Measurements from ENCODE around the gene UBAP1L.

The UBAP1L gene

GRCh38 chr15:65052956-65053355 is 62.0 kb downstream of the UBAP1L start:
- TF ChIP-seq FOXM1 (IDR thresholded peaks at IDR 0.05; ENCODE audit: borderline replicate concordance, low read depth) (no peak), RAD21 (IDR thresholded peaks at IDR 0.05; ENCODE audit: low read depth) (no peak), EP300 (IDR thresholded peaks at IDR 0.05; ENCODE audit: borderline replicate concordance) (no peak), TAF1 (IDR thresholded peaks at IDR 0.05; ENCODE audit: low read depth) (no peak), YY1 (IDR thresholded peaks at IDR 0.05; ENCODE audit: low read depth) (no peak), ZBTB7A (IDR thresholded peaks at IDR 0.05; ENCODE audit: low read depth) (no peak), USF1 (IDR thresholded peaks at IDR 0.05) (no peak), EGR1 (IDR thresholded peaks at IDR 0.05) (no peak), CREB1 (IDR thresholded peaks at IDR 0.05; ENCODE audit: low read depth) (no peak), MAX (IDR thresholded peaks at IDR 0.05) (no peak), CEBPB (IDR thresholded peaks at IDR 0.05) (no peak), NFIC (IDR thresholded peaks at IDR 0.05) (no peak), TCF12 (IDR thresholded peaks at IDR 0.05; ENCODE audit: low read depth) (no peak)
- TF ChIP-seq, protein P1, sequence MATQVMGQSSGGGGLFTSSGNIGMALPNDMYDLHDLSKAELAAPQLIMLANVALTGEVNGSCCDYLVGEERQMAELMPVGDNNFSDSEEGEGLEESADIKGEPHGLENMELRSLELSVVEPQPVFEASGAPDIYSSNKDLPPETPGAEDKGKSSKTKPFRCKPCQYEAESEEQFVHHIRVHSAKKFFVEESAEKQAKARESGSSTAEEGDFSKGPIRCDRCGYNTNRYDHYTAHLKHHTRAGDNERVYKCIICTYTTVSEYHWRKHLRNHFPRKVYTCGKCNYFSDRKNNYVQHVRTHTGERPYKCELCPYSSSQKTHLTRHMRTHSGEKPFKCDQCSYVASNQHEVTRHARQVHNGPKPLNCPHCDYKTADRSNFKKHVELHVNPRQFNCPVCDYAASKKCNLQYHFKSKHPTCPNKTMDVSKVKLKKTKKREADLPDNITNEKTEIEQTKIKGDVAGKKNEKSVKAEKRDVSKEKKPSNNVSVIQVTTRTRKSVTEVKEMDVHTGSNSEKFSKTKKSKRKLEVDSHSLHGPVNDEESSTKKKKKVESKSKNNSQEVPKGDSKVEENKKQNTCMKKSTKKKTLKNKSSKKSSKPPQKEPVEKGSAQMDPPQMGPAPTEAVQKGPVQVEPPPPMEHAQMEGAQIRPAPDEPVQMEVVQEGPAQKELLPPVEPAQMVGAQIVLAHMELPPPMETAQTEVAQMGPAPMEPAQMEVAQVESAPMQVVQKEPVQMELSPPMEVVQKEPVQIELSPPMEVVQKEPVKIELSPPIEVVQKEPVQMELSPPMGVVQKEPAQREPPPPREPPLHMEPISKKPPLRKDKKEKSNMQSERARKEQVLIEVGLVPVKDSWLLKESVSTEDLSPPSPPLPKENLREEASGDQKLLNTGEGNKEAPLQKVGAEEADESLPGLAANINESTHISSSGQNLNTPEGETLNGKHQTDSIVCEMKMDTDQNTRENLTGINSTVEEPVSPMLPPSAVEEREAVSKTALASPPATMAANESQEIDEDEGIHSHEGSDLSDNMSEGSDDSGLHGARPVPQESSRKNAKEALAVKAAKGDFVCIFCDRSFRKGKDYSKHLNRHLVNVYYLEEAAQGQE (IDR thresholded peaks at IDR 0.05; ENCODE audit: low read depth) = no peak

GRCh38 chr15:65051266-65051665 is 63.7 kb downstream of the UBAP1L start:
- TF ChIP-seq YY1 (IDR thresholded peaks at IDR 0.05; ENCODE audit: low read depth) (no peak), EGR1 (IDR thresholded peaks at IDR 0.05) (no peak), FOXM1 (IDR thresholded peaks at IDR 0.05; ENCODE audit: borderline replicate concordance, low read depth) (no peak), RAD21 (IDR thresholded peaks at IDR 0.05; ENCODE audit: low read depth) (no peak), TAF1 (IDR thresholded peaks at IDR 0.05; ENCODE audit: low read depth) (no peak), TCF12 (IDR thresholded peaks at IDR 0.05; ENCODE audit: low read depth) (no peak), CREB1 (IDR thresholded peaks at IDR 0.05; ENCODE audit: low read depth) (no peak), MAX (IDR thresholded peaks at IDR 0.05) (no peak), TEAD4 (IDR thresholded peaks at IDR 0.05) (no peak), ZBTB7A (IDR thresholded peaks at IDR 0.05; ENCODE audit: low read depth) (no peak), CEBPB (IDR thresholded peaks at IDR 0.05) (no peak), NFIC (IDR thresholded peaks at IDR 0.05) (no peak), USF1 (IDR thresholded peaks at IDR 0.05) (no peak), EP300 (IDR thresholded peaks at IDR 0.05; ENCODE audit: borderline replicate concordance) (no peak)
- TF ChIP-seq, protein P1 (IDR thresholded peaks at IDR 0.05; ENCODE audit: low read depth) = no peak

- TF ChIP-seq CEBPB (IDR thresholded peaks at IDR 0.05) = no peak
Observed at GRCh38 chr15:65050270-65050669, 64.7 kb downstream of the UBAP1L start.

DNA sequence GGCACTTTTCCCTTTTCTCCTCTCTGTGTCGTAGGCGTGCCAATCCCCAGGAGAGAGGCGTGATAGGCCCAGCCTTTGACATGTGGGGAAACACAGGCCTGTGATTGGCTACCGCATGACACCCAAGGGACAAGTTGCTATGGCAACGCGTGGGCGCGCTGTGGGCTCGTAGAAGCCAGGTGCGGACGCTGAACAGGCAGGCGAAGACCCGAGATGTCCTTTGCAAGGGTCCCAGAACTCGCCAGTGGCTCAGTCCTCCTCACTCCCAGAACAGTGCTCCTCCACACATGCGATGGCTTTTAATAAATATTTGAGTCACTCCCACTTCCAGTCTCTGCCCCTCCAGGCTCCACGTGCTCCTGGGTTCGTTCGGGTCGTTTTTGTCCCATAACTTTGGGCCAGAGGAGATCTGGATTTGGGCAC is 65.6 kb downstream of the UBAP1L start:
- TF ChIP-seq, protein P1 (IDR thresholded peaks at IDR 0.05; ENCODE audit: low read depth) = no peak
- TF ChIP-seq YY1 (IDR thresholded peaks at IDR 0.05; ENCODE audit: low read depth) = no peak
- peak; percentile 92 for TF ChIP-seq MAX (IDR thresholded peaks at IDR 0.05)
- TF ChIP-seq USF1 (IDR thresholded peaks at IDR 0.05) = peak; percentile 95
- peak; percentile 93 for TF ChIP-seq EGR1 (IDR thresholded peaks at IDR 0.05)
- TF ChIP-seq EP300 (IDR thresholded peaks at IDR 0.05; ENCODE audit: borderline replicate concordance) = no peak
